Progenitor cell of endocrine pancreas (in vitro differentiated cells): ENCODE results near the gene CPS1. TPM values are rescaled to one million over a fixed set of nuclear protein-coding genes. Genes with fewer than 3 reads are reported as not detected.

Experiments used
- DNase-seq: peaks from one replicate; pipeline ENCODE4 v3.0.0; 2021; ENCODE audit warnings: low spot score; ENCODE audit not compliant: unreplicated experiment
- H3K27ac Mint-ChIP-seq: 2 replicates; pipeline ENCODE4 v1.8.0; 2021; ENCODE audit warnings: mild to moderate bottlenecking, moderate library complexity, mixed read lengths
- H3K27me3 Mint-ChIP-seq: 2 replicates; pipeline ENCODE4 v1.8.0; 2021; ENCODE audit warnings: mixed read lengths
- H3K36me3 Mint-ChIP-seq: 2 replicates; pipeline ENCODE4 v1.8.0; 2022; ENCODE audit warnings: mixed read lengths; ENCODE audit not compliant: insufficient read depth
- H3K4me1 Mint-ChIP-seq: 2 replicates; pipeline ENCODE4 v1.8.0; 2021; ENCODE audit warnings: low read depth, mixed read lengths
- H3K4me3 Mint-ChIP-seq: 2 replicates; pipeline ENCODE4 v1.8.0; 2021; ENCODE audit warnings: low read depth, mild to moderate bottlenecking, moderate library complexity, mixed read lengths
- H3K9me3 Mint-ChIP-seq: 2 replicates; pipeline ENCODE4 v1.8.0; 2021; ENCODE audit warnings: low read depth, mixed read lengths
- CTCF ChIP-seq: fragments of 200-600 bp; sonication (generic); IDR thresholded peaks from one replicate; pipeline ENCODE4 v1.5.0; 2021; ENCODE audit warnings: antibody characterized with exemption, mild to moderate bottlenecking; ENCODE audit not compliant: unreplicated experiment
- total RNA-seq: library from RNA; stranded (reverse); gene quantifications from 2 replicates; pipeline ENCODE4 v1.2.1, GENCODE V29; 2021

The CPS1 gene
- total RNA-seq, 1 donor from 2014 or later, result 4.9 TPM

DNA sequence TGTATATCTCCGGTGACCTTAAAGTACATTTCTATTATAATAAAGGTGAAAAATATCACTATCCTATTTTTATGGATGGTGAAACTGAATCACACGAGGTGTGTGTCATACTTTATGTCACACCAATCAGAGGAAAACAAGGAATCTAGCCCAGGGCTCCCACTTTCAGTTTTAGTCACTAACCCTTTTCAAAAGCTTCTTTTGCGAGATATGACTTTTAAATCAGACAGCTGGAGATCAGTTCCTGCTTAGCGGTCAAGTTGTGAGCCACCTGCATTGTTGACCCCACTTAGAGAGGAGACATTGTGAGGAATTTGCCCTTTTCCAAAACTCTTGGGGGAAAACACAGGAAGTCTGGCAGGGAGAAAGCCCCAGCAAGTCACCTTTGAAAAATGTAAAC lies 70.5 kb downstream of the CPS1 start:
- Mint-ChIP-seq H3K36me3 (no peaks in the 10 kb centered on the region), H3K9me3 (no peaks in the 10 kb centered on the region), H3K4me3 (no peak overlapping the region), H3K27ac (no peak overlapping the region), H3K4me1 (no peaks in the 10 kb centered on the region), H3K27me3 (no peaks in the 10 kb centered on the region)
- TF ChIP-seq CTCF, result no peak
- no peak for DNase-seq

DNA sequence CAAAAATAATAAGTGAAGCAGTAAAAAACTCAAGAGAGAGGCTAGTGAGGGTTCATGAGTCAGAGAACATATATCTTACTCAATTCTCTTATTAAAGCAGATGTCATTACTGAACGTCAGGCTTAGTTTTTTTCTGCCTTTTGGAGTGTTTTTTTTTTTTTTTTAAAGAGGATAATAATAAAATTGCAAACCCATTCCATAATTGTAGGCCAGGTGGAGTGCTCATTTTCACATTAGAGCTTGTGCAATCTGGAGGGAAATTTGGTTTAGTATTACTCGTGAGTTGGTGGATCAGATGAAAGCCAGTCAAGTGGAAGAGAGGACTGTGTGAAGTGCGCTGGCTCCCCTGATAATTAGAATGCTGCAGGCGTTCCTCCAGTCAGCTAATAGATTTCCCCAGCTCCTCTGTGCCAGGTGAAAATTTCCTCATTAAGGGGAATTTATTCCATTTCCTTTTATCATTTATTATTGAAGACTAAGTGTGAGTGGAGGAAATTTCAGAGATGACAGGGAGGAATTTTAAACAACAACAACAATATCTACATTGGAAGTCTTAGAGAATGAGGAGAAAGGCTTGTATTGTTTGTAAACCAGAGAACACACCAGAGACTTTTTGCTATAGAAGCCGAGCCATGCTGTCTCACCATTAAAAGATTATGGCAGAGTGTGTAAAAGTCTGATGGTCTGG lies 74.6 kb downstream of the CPS1 start:
- no peak for TF ChIP-seq CTCF
- Mint-ChIP-seq H3K4me3 (no peak overlapping the region), H3K27me3 (no peaks in the 10 kb centered on the region), H3K27ac (no peak overlapping the region), H3K4me1 (no peaks in the 10 kb centered on the region), H3K9me3 (peaks cover 4% of the 10 kb centered on the region), H3K36me3 (no peaks in the 10 kb centered on the region)
- no peak for DNase-seq

DNA sequence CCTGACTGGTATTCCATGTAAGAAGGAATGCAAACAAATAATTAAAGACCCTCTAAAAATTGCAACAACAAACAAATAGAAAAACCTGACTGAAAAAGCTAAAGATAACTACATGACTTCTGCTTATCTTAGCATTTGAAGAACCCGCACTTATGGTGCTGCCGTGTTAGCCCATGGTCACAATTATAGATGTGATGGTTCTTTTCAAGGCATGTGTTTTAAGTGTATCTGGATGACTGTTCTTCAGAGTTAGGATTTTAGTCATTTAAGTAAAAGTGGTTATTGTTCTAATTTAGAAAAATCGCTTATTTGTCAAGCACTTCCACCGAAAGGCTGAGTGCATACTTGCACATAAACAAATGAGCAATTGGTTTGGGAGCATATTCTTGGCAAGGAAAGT lies 77.3 kb downstream of the CPS1 start:
- DNase-seq, result no peak
- no peaks in the 10 kb centered on the region for H3K36me3 Mint-ChIP-seq
- H3K4me1 Mint-ChIP-seq, result peaks cover 2% of the 10 kb centered on the region
- H3K9me3 Mint-ChIP-seq, result peaks cover 4% of the 10 kb centered on the region
- H3K27ac Mint-ChIP-seq, result no peak overlapping the region
- no peaks in the 10 kb centered on the region for H3K27me3 Mint-ChIP-seq
- H3K4me3 Mint-ChIP-seq, result no peak overlapping the region
- no peak for TF ChIP-seq CTCF

- H3K4me1 Mint-ChIP-seq, result peaks cover 2% of the 10 kb centered on the region
- H3K36me3 Mint-ChIP-seq, result no peaks in the 10 kb centered on the region
- no peak overlapping the region for H3K27ac Mint-ChIP-seq
- no peak for TF ChIP-seq CTCF
- no peak overlapping the region for H3K4me3 Mint-ChIP-seq
- no peaks in the 10 kb centered on the region for H3K27me3 Mint-ChIP-seq
- H3K9me3 Mint-ChIP-seq, result peaks cover 6% of the 10 kb centered on the region
- no peak for DNase-seq
These were observed 78.9 kb downstream of the CPS1 start for GRCh38 chr2:210635257-210635656.

DNA sequence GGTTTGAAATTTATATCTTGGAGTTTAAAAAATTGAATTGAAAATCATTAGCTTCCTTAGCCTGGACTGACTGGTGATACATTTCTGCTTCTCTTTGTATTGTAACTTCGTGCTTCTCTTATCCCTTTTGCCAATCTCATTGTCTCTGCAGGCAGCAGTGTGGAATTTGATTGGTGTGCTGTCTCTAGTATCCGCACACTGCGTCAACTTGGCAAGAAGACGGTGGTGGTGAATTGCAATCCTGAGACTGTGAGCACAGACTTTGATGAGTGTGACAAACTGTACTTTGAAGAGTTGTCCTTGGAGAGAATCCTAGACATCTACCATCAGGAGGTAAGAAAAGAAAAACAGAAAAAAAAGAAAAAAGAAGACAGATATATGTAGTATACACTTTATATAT lies 85.9 kb downstream of the CPS1 start:
- TF ChIP-seq CTCF, result no peak
- H3K4me3 Mint-ChIP-seq, result no peak overlapping the region
- DNase-seq, result no peak
- peaks cover 4% of the 10 kb centered on the region for H3K9me3 Mint-ChIP-seq
- H3K4me1 Mint-ChIP-seq, result peaks cover 8% of the 10 kb centered on the region
- no peak overlapping the region for H3K27ac Mint-ChIP-seq
- no peaks in the 10 kb centered on the region for H3K36me3 Mint-ChIP-seq
- no peaks in the 10 kb centered on the region for H3K27me3 Mint-ChIP-seq
